Measurements from ENCODE around the gene MYH15. TPM values are rescaled to one million over a fixed set of nuclear protein-coding genes. Genes with fewer than 3 reads are reported as not detected.

Gene MYH15
- total RNA-seq, 2 donors from 2014 or later = 0.18 to 0.53 TPM

- H3K36me3 Mint-ChIP-seq = no peaks in the 10 kb centered on the region
- H3K9me3 Mint-ChIP-seq = no peaks in the 10 kb centered on the region
- H3K27ac Mint-ChIP-seq = no peak overlapping the region
- DNase-seq (ENCODE audit: low spot score in 2 of 2) = no peak
- peak in 1 of 2 donors; percentile 70 for ATAC-seq
These were observed 21.8 kb downstream of the MYH15 start for GRCh38 chr3:108488631-108489030.

- H3K9me3 Mint-ChIP-seq = no peaks in the 10 kb centered on the region
- no peak for ATAC-seq
- H3K27ac Mint-ChIP-seq = no peak overlapping the region
- no peak for DNase-seq (ENCODE audit: low spot score in 2 of 2)
- no peaks in the 10 kb centered on the region for H3K36me3 Mint-ChIP-seq
These were observed 23.0 kb downstream of the MYH15 start for GRCh38 chr3:108487439-108487838.

GRCh38 chr3:108486941-108487340, 23.5 kb downstream of the MYH15 start:
- Mint-ChIP-seq H3K27ac (no peak overlapping the region), H3K9me3 (no peaks in the 10 kb centered on the region), H3K36me3 (no peaks in the 10 kb centered on the region)

GRCh38 chr3:108486338-108486737, 24.1 kb downstream of the MYH15 start:
- no peaks in the 10 kb centered on the region for H3K36me3 Mint-ChIP-seq
- ATAC-seq = no peak
- H3K27ac Mint-ChIP-seq = no peak overlapping the region
- no peak for DNase-seq (ENCODE audit: low spot score in 2 of 2)
- no peaks in the 10 kb centered on the region for H3K9me3 Mint-ChIP-seq

More at GRCh38 chr3:108486941-108487340, 23.5 kb downstream of the MYH15 start:
- no peak for DNase-seq (ENCODE audit: low spot score in 2 of 2)
- ATAC-seq = no peak

GRCh38 chr3:108485146-108485545, 25.2 kb downstream of the MYH15 start:
- ATAC-seq (no peak), DNase-seq (ENCODE audit: low spot score in 2 of 2) (no peak)
- Mint-ChIP-seq H3K27ac (no peak overlapping the region), H3K9me3 (no peaks in the 10 kb centered on the region), H3K36me3 (no peaks in the 10 kb centered on the region)

GRCh38 chr3:108479224-108479623, 31.2 kb downstream of the MYH15 start:
- ATAC-seq (no peak), DNase-seq (ENCODE audit: low spot score in 2 of 2) (no peak)
- no peaks in the 10 kb centered on the region for H3K36me3 Mint-ChIP-seq
- H3K9me3 Mint-ChIP-seq = no peaks in the 10 kb centered on the region
- no peak overlapping the region for H3K27ac Mint-ChIP-seq

GRCh38 chr3:108477511-108478147, 32.8 kb downstream of the MYH15 start:
- Mint-ChIP-seq H3K9me3 (no peaks in the 10 kb centered on the region), H3K36me3 (no peaks in the 10 kb centered on the region), H3K27ac (no peak overlapping the region)
- DNase-seq (ENCODE audit: low spot score in 2 of 2) (peak in 1 of 2 donors; percentile 61), ATAC-seq (peak; percentile 58 to 70)

GRCh38 chr3:108475220-108475782, 35.1 kb downstream of the MYH15 start:
- no peaks in the 10 kb centered on the region for H3K9me3 Mint-ChIP-seq
- no peak for DNase-seq (ENCODE audit: low spot score in 2 of 2)
- ATAC-seq = no peak

GRCh38 chr3:108474581-108474980, 35.8 kb downstream of the MYH15 start:
- Mint-ChIP-seq H3K36me3 (no peaks in the 10 kb centered on the region), H3K27ac (no peak overlapping the region), H3K9me3 (no peaks in the 10 kb centered on the region)
- ATAC-seq = no peak
- DNase-seq (ENCODE audit: low spot score in 2 of 2) = no peak

More at GRCh38 chr3:108475220-108475782, 35.1 kb downstream of the MYH15 start:
- Mint-ChIP-seq H3K27ac (no peak overlapping the region), H3K36me3 (no peaks in the 10 kb centered on the region)

GRCh38 chr3:108473711-108474110, 36.7 kb downstream of the MYH15 start:
- Mint-ChIP-seq H3K9me3 (no peaks in the 10 kb centered on the region), H3K27ac (no peak overlapping the region), H3K36me3 (no peaks in the 10 kb centered on the region)
- no peak for DNase-seq (ENCODE audit: low spot score in 2 of 2)
- no peak for ATAC-seq

GRCh38 chr3:108472001-108472591, 38.3 kb downstream of the MYH15 start:
- H3K9me3 Mint-ChIP-seq = no peaks in the 10 kb centered on the region
- DNase-seq (ENCODE audit: low spot score in 2 of 2) = no peak
- peak; percentile 46 to 57 for ATAC-seq
- H3K27ac Mint-ChIP-seq = no peak overlapping the region
- H3K36me3 Mint-ChIP-seq = no peaks in the 10 kb centered on the region

- no peaks in the 10 kb centered on the region for H3K9me3 Mint-ChIP-seq
- DNase-seq (ENCODE audit: low spot score in 2 of 2) = no peak
- ATAC-seq = no peak
- no peak overlapping the region for H3K27ac Mint-ChIP-seq
- H3K36me3 Mint-ChIP-seq = no peaks in the 10 kb centered on the region
These were observed 39.0 kb downstream of the MYH15 start for GRCh38 chr3:108471426-108471825.

- Mint-ChIP-seq H3K36me3 (no peaks in the 10 kb centered on the region), H3K9me3 (no peaks in the 10 kb centered on the region), H3K27ac (no peak overlapping the region)
- ATAC-seq (no peak), DNase-seq (ENCODE audit: low spot score in 2 of 2) (no peak)
These were observed 41.3 kb downstream of the MYH15 start for GRCh38 chr3:108469126-108469525.

- no peak overlapping the region for H3K27ac Mint-ChIP-seq
- ATAC-seq (no peak), DNase-seq (ENCODE audit: low spot score in 2 of 2) (no peak)
- no peaks in the 10 kb centered on the region for H3K9me3 Mint-ChIP-seq
- H3K36me3 Mint-ChIP-seq = no peaks in the 10 kb centered on the region
These were observed 41.8 kb downstream of the MYH15 start for GRCh38 chr3:108468577-108468976.

- no peak overlapping the region for H3K27ac Mint-ChIP-seq
- no peak for ATAC-seq
- no peaks in the 10 kb centered on the region for H3K9me3 Mint-ChIP-seq
- H3K36me3 Mint-ChIP-seq = no peaks in the 10 kb centered on the region
- no peak for DNase-seq (ENCODE audit: low spot score in 2 of 2)
These were observed 47.5 kb downstream of the MYH15 start for GRCh38 chr3:108462899-108463298.

GRCh38 chr3:108461661-108462111, 48.7 kb downstream of the MYH15 start:
- DNase-seq (ENCODE audit: low spot score in 2 of 2) (no peak), ATAC-seq (no peak)
- no peaks in the 10 kb centered on the region for H3K36me3 Mint-ChIP-seq
- H3K27ac Mint-ChIP-seq = no peak overlapping the region
- H3K9me3 Mint-ChIP-seq = no peaks in the 10 kb centered on the region

- Mint-ChIP-seq H3K36me3 (no peaks in the 10 kb centered on the region), H3K27ac (no peak overlapping the region), H3K9me3 (no peaks in the 10 kb centered on the region)
- no peak for DNase-seq (ENCODE audit: low spot score in 2 of 2)
- no peak for ATAC-seq
These were observed 51.2 kb downstream of the MYH15 start for GRCh38 chr3:108459225-108459624.

- Mint-ChIP-seq H3K27ac (no peak overlapping the region), H3K36me3 (no peaks in the 10 kb centered on the region), H3K9me3 (no peaks in the 10 kb centered on the region)
- no peak for ATAC-seq
- DNase-seq (ENCODE audit: low spot score in 2 of 2) = no peak
These were observed 55.1 kb downstream of the MYH15 start for GRCh38 chr3:108455212-108455705.

All from activated naive CD4-positive, alpha-beta T cell treated with anti-CD3 and anti-CD28 coated beads, Interleukin-2, amount 50 U/mL, for 72 hours (primary cell).